ENCODE measurements around the gene SEC24D. TPM values are rescaled to one million over a fixed set of nuclear protein-coding genes. Genes with fewer than 3 reads are reported as not detected.

Gene SEC24D
- total and polyA plus RNA-seq, 2 of the 8 experiments (the other 6 are each of a cell fraction or from before 2014, with no cell fraction given): 28.9 to 91.6 TPM

- H3K23ac ChIP-seq (ENCODE audit: insufficient read length): no peak overlapping the region
- WGBS, 2 experiments (ENCODE audit: extremely low coverage in 1 of 2, insufficient coverage in 1 of 2, insufficient read length in 1 of 2, insufficient replicate concordance in 2 of 2, low coverage in 1 of 2, low lambda C conversion rate in 2 of 2, missing lambda C conversion rate in 1 of 2): 100% methylated on average over 1 of the region's 1 CpG; no CpG with 5 or more reads in 1 of the 2 experiments
- no peak overlapping the region for H4K91ac ChIP-seq (replicated peaks; ENCODE audit: insufficient read length, low read length)
- H3K4me2 ChIP-seq (ENCODE audit: insufficient read depth in 1 of 2, low read depth in 2 of 2, low read length in 2 of 2): no peak overlapping the region
- H2AFZ ChIP-seq (ENCODE audit: low read length): no peak overlapping the region
- H2BK5ac ChIP-seq (ENCODE audit: low read depth, low read length): no peak overlapping the region
- no peak overlapping the region for H2BK12ac ChIP-seq (ENCODE audit: low read depth, low read length)
- peaks cover 2 to 3% of the 10 kb centered on the region in 2 experiments for H4K20me1 ChIP-seq (replicated peaks in 1 of 2; ENCODE audit: control insufficient read depth in 1 of 2, insufficient read depth in 2 of 2, low read length in 2 of 2)
- POLR2A ChIA-PET (ENCODE audit: partially characterized antibody): no interaction called here
- no peak overlapping the region for H3K9ac ChIP-seq (replicated peaks in 1 of 4; ENCODE audit: extremely low read depth in 1 of 4, low read depth in 3 of 4, low read length in 3 of 4)
- no peak overlapping the region for H4K8ac ChIP-seq (ENCODE audit: extremely low read depth, insufficient read depth, low read length)
- H3K79me2 ChIP-seq (ENCODE audit: control insufficient read depth in 1 of 2, insufficient read depth in 2 of 2, low read length in 2 of 2): no peaks in the 10 kb centered on the region
- CTCF ChIA-PET (ENCODE audit: partially characterized antibody): interaction anchor here (0.6 kb wide), 1 partner anchor 236 kb away, joined by 3 read pairs; no protein-coding TSS in a partner anchor
- no peaks in the 10 kb centered on the region for H3K79me1 ChIP-seq (ENCODE audit: low read depth, low read length)
- H3K27ac ChIP-seq (ENCODE audit: low read depth, low read length): no peak overlapping the region
- no peak overlapping the region for H3K4me3 ChIP-seq (ENCODE audit: extremely low read depth in 1 of 4, insufficient read depth in 2 of 4, low read depth in 3 of 4, low read length in 4 of 4)
- H4K5ac ChIP-seq (ENCODE audit: insufficient read length, low read depth, low read length): no peak overlapping the region
- H3K9me3 ChIP-seq (ENCODE audit: insufficient read depth in 2 of 2, low read depth in 1 of 2, low read length in 1 of 2): no peaks in the 10 kb centered on the region
- DNase-seq (ENCODE audit: low read depth in 1 of 2, low spot score in 2 of 2) (no peak), FAIRE-seq (no peak)
- no peaks in the 10 kb centered on the region for H3K4me1 ChIP-seq (replicated peaks in 1 of 4; ENCODE audit: control insufficient read depth in 3 of 4, insufficient read depth in 4 of 4, low read length in 3 of 4)
- no peak overlapping the region for H2BK20ac ChIP-seq (ENCODE audit: low read length)
- no peak overlapping the region for H2AK5ac ChIP-seq (ENCODE audit: low read depth, low read length)
- H3K36me3 ChIP-seq (ENCODE audit: control insufficient read depth in 2 of 4, insufficient read depth in 4 of 4, low read length in 3 of 4): peaks cover 0 to 27% (median 16%) of the 10 kb centered on the region in 4 experiments; a peak in 5 of 8 replicates
- no peak overlapping the region for H2BK120ac ChIP-seq (replicated peaks; ENCODE audit: low read depth, low read length)
- H3K23me2 ChIP-seq (ENCODE audit: low read depth, low read length): no peaks in the 10 kb centered on the region
- H3K14ac ChIP-seq (ENCODE audit: insufficient read length): no peak overlapping the region
- H3K4ac ChIP-seq (replicated peaks; ENCODE audit: insufficient read length, low read depth, low read length): no peak overlapping the region
- no peak overlapping the region for H3K56ac ChIP-seq (replicated peaks; ENCODE audit: insufficient read length, low read depth, low read length)
- no peak overlapping the region for H3K18ac ChIP-seq (ENCODE audit: extremely low read depth, low read length)
- H2BK15ac ChIP-seq (ENCODE audit: low read length): no peak overlapping the region
- H3K27me3 ChIP-seq (replicated peaks in 1 of 4; ENCODE audit: control insufficient read depth in 3 of 4, extremely low read depth in 1 of 4, insufficient read depth in 3 of 4, low read length in 3 of 4): no peaks in the 10 kb centered on the region
- TF ChIP-seq CBX5 (IDR thresholded peaks at IDR 0.05; ENCODE audit: low read depth, low read length) (no peak), TCF12 (IDR thresholded peaks at IDR 0.05; ENCODE audit: low read depth, low read length) (no peak), JUND (IDR thresholded peaks at IDR 0.05; ENCODE audit: low read length) (no peak), KDM4A (IDR thresholded peaks at IDR 0.05; ENCODE audit: low read depth, low read length, severe bottlenecking) (no peak), TBP (IDR thresholded peaks at IDR 0.05; ENCODE audit: low read depth, low read length) (no peak), CHD1 (IDR thresholded peaks at IDR 0.05; ENCODE audit: low read depth, low read length) (no peak), FOSL1 (IDR thresholded peaks at IDR 0.05; ENCODE audit: insufficient read depth, low read depth, low read length) (no peak), NRF1 (IDR thresholded peaks at IDR 0.05; ENCODE audit: low read depth, low read length) (no peak), TAF1 (IDR thresholded peaks at IDR 0.05; ENCODE audit: low read depth, low read length) (no peak)
- TF ChIP-seq, protein P1, sequence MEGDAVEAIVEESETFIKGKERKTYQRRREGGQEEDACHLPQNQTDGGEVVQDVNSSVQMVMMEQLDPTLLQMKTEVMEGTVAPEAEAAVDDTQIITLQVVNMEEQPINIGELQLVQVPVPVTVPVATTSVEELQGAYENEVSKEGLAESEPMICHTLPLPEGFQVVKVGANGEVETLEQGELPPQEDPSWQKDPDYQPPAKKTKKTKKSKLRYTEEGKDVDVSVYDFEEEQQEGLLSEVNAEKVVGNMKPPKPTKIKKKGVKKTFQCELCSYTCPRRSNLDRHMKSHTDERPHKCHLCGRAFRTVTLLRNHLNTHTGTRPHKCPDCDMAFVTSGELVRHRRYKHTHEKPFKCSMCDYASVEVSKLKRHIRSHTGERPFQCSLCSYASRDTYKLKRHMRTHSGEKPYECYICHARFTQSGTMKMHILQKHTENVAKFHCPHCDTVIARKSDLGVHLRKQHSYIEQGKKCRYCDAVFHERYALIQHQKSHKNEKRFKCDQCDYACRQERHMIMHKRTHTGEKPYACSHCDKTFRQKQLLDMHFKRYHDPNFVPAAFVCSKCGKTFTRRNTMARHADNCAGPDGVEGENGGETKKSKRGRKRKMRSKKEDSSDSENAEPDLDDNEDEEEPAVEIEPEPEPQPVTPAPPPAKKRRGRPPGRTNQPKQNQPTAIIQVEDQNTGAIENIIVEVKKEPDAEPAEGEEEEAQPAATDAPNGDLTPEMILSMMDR (IDR thresholded peaks at IDR 0.05; ENCODE audit: control extremely low read depth in 1 of 3, insufficient read depth in 1 of 3, low read depth in 1 of 3, low read length in 3 of 3): no peak
These were observed 114.2 kb downstream of the SEC24D start for GRCh38 chr4:118721752-118722151.
